CD4-positive, CD25-positive, alpha-beta regulatory T cell (primary cell): ENCODE results near the gene RBFOX2. TPM values are rescaled to one million over a fixed set of nuclear protein-coding genes. Genes with fewer than 3 reads are reported as not detected.
"Not testable (repeated sequence)": the region's sequence is repeated elsewhere in the genome, so short reads cannot be mapped to it uniquely, and the experiment has no call there.

Source experiments
- ATAC-seq, 2 donors: fragments of 150-1000 bp; cut with Tn5 transposase; one replicate each; pipeline ENCODE4 v1.10.0; 2021; ENCODE audit warnings: low read depth in 2 of 2, moderate number of reproducible peaks in 2 of 2, moderate library complexity in 1 of 2
- DNase-seq, 3 donors: peaks; one replicate each; pipeline versions ENCODE4 v3.0.0 to v3.0.0-alpha.2; 2012 to 2022; ENCODE audit warnings: mixed read lengths in 1 of 3
- H3K27ac ChIP-seq: one replicate; pipeline ENCODE4 v1.7.0; 2013; ENCODE audit warnings: mild to moderate bottlenecking, low read length; ENCODE audit not compliant: insufficient read depth, poor library complexity, severe bottlenecking
- H3K27me3 ChIP-seq: one replicate; pipeline ENCODE4 v1.7.0; 2013; ENCODE audit warnings: low read length; ENCODE audit not compliant: control insufficient read depth, insufficient read depth
- H3K36me3 ChIP-seq: one replicate; pipeline ENCODE4 v1.7.0; 2013; ENCODE audit warnings: mild to moderate bottlenecking, low read length, moderate library complexity; ENCODE audit not compliant: control insufficient read depth, insufficient read depth
- H3K4me1 ChIP-seq: 2 replicates; pipeline ENCODE4 v1.7.0; 2013; ENCODE audit warnings: mild to moderate bottlenecking, low read length; ENCODE audit not compliant: insufficient read depth, control insufficient read depth, poor library complexity, severe bottlenecking
- H3K4me3 ChIP-seq: one replicate; pipeline ENCODE4 v1.7.0; 2013; ENCODE audit warnings: low read depth, mild to moderate bottlenecking, low read length, moderate library complexity
- H3K9me3 ChIP-seq, 2 experiments: 1 replicate in 1 of 2; 2 replicates in 1 of 2; pipeline ENCODE4 v1.7.0; 2013; ENCODE audit warnings: low read length in 2 of 2, mild to moderate bottlenecking in 1 of 2, moderate library complexity in 1 of 2; ENCODE audit not compliant: control insufficient read depth in 2 of 2
- H3K27ac Mint-ChIP-seq, 3 donors: one replicate each; pipeline ENCODE4 v1.8.0; 2020 to 2022; ENCODE audit warnings: mild to moderate bottlenecking in 3 of 3, mixed read lengths in 3 of 3, moderate library complexity in 2 of 3
- H3K27me3 Mint-ChIP-seq: one replicate; pipeline ENCODE4 v1.8.0; 2022; ENCODE audit warnings: mild to moderate bottlenecking, mixed read lengths
- H3K36me3 Mint-ChIP-seq: one replicate; pipeline ENCODE4 v1.8.0; 2020; ENCODE audit warnings: mixed read lengths
- H3K4me1 Mint-ChIP-seq, 4 donors: one replicate each; pipeline ENCODE4 v1.8.0; 2020 to 2022; ENCODE audit warnings: mixed read lengths in 4 of 4, mild to moderate bottlenecking in 1 of 4
- H3K4me3 Mint-ChIP-seq, 4 donors: one replicate each; pipeline ENCODE4 v1.8.0; 2020 to 2022; ENCODE audit warnings: mild to moderate bottlenecking in 4 of 4, mixed read lengths in 4 of 4, moderate library complexity in 3 of 4
- H3K9me3 Mint-ChIP-seq, 7 donors: one replicate each; pipeline ENCODE4 v1.8.0; 2020 to 2022; ENCODE audit warnings: mixed read lengths in 7 of 7, mild to moderate bottlenecking in 3 of 7, moderate library complexity in 2 of 7
- polyA plus RNA-seq, 4 donors: library from polyadenylated mRNA; unstranded; fragments of 300-500 nt; fragmentation: Illumina TruSeq; gene quantifications; one replicate each; pipeline ENCODE4 v1.2.3, GENCODE V29; 2021
- total RNA-seq: library from RNA; stranded (reverse); gene quantifications from one replicate; pipeline ENCODE4 v1.2.3, GENCODE V29; 2022

RBFOX2 gene
- total and polyA plus RNA-seq, 5 donors from 2014 or later, result 0.25 to 0.52 TPM; not detected in 3

DNA sequence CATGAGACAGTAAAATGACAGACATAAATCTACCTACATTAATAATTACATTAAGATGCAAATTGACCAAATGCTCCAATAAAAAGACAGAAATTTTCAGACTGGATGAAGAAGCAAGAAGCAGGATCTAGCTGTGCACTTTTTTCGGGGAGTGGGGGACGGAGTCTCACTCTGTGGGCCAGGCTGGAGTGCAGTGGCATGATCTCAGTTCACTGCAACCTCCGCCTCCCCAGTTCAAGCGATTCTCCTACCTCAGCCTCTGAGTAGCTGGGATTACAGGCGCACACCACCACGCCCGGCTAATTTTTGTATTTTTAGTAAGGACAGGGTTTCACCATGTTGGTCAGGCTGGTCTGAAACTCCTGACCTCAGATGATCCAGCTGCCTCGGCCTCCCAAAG lies 222.0 kb downstream of the RBFOX2 start:
- not testable (repeated sequence) for H3K4me1 Mint-ChIP-seq, DNase-seq, H3K27ac ChIP-seq, H3K4me3 ChIP-seq, H3K4me1 ChIP-seq, H3K27ac Mint-ChIP-seq, ATAC-seq, H3K4me3 Mint-ChIP-seq, H3K36me3 ChIP-seq, H3K9me3 Mint-ChIP-seq, H3K27me3 ChIP-seq, H3K36me3 Mint-ChIP-seq, H3K9me3 ChIP-seq
- peaks cover 23% of the 10 kb centered on the region for H3K27me3 Mint-ChIP-seq

DNA sequence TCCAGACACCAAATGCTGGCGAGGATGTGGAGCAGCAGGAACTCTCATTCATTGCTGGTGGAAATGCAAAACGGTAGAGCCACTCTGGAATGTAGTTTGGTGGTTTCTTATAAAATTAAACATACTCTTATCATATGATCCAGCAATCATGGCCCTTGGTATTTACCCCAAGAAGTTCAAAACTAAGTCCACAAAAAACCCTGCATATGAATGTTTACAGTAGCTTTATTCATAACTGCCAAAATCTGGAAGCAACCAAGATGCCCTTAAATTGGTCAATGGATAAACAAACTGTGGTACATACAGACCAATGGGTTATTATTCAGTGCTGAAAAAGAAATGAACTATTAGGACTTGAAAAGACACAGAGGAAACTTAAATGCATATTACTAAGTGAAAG lies 223.2 kb downstream of the RBFOX2 start:
- H3K27ac ChIP-seq, result no peak overlapping the region
- H3K36me3 ChIP-seq, result no peaks in the 10 kb centered on the region
- no peak for DNase-seq
- no peak for ATAC-seq
- no peaks in the 10 kb centered on the region for H3K4me1 Mint-ChIP-seq
- no peak overlapping the region for H3K4me3 Mint-ChIP-seq
- peaks cover 30% of the 10 kb centered on the region for H3K27me3 Mint-ChIP-seq
- H3K36me3 Mint-ChIP-seq, result no peaks in the 10 kb centered on the region
- H3K27me3 ChIP-seq, result peaks cover 6% of the 10 kb centered on the region
- H3K9me3 ChIP-seq, result no peaks in the 10 kb centered on the region
- no peaks in the 10 kb centered on the region for H3K4me1 ChIP-seq
- peaks cover 0 to 4% (median 0%) of the 10 kb centered on the region in 7 donors for H3K9me3 Mint-ChIP-seq
- no peak overlapping the region for H3K4me3 ChIP-seq
- no peak overlapping the region for H3K27ac Mint-ChIP-seq

DNA sequence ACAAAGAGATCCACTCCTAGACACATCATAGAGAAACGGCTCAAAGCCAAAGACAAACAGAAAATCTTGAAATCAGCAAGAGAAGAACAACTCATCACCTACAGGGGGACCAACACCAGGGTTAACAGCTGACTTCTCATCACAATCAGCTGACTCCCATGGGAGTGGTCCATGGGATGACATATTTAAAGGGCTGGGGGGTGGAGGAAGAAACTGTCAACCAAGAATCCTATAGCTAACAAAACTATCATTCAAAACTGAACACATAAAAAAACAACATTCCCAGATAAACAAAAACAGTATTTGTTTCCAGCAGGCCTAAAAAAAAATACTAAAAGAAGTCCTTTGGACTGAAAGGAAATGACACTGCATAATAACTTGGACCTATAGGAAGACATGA lies 224.2 kb downstream of the RBFOX2 start:
- Mint-ChIP-seq H3K9me3 (peaks cover 0 to 4% (median 0%) of the 10 kb centered on the region in 7 donors), H3K27me3 (peaks cover 30% of the 10 kb centered on the region), H3K27ac (no peak overlapping the region), H3K4me1 (no peaks in the 10 kb centered on the region), H3K4me3 (no peak overlapping the region), H3K36me3 (no peaks in the 10 kb centered on the region)
- peaks cover 6% of the 10 kb centered on the region for H3K27me3 ChIP-seq
- H3K4me1 ChIP-seq, result no peaks in the 10 kb centered on the region
- H3K4me3 ChIP-seq, result no peak overlapping the region
- H3K27ac ChIP-seq, result no peak overlapping the region
- ATAC-seq, result no peak
- H3K9me3 ChIP-seq, result no peaks in the 10 kb centered on the region
- no peaks in the 10 kb centered on the region for H3K36me3 ChIP-seq
- DNase-seq, result no peak

DNA sequence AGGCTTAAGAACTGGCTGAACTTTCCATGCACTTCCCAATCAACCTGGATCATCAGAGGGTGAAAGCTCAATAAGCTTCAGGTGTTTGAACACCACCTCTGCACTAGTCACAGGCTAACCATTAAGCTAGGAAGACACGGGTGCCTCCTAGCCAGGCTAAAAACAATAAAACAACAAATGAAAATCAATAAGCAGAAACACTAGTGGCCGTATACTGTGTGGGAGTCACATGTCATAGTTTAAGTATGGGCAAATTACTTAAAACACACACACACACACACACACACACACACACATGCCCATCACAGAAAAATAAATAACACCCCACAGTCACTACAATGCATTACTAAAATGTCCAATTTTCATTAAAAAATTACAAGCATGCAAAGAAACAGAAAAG lies 225.7 kb downstream of the RBFOX2 start:
- Mint-ChIP-seq H3K9me3 (peaks cover 0 to 4% (median 0%) of the 10 kb centered on the region in 7 donors), H3K27ac (no peak overlapping the region), H3K36me3 (no peaks in the 10 kb centered on the region), H3K27me3 (peaks cover 27% of the 10 kb centered on the region), H3K4me3 (no peak overlapping the region), H3K4me1 (no peaks in the 10 kb centered on the region)
- H3K27me3 ChIP-seq, result peaks cover 3% of the 10 kb centered on the region
- H3K27ac ChIP-seq, result no peak overlapping the region
- ATAC-seq, result no peak
- H3K4me1 ChIP-seq, result no peaks in the 10 kb centered on the region
- no peaks in the 10 kb centered on the region for H3K9me3 ChIP-seq
- no peaks in the 10 kb centered on the region for H3K36me3 ChIP-seq
- DNase-seq, result no peak
- H3K4me3 ChIP-seq, result no peak overlapping the region

DNA sequence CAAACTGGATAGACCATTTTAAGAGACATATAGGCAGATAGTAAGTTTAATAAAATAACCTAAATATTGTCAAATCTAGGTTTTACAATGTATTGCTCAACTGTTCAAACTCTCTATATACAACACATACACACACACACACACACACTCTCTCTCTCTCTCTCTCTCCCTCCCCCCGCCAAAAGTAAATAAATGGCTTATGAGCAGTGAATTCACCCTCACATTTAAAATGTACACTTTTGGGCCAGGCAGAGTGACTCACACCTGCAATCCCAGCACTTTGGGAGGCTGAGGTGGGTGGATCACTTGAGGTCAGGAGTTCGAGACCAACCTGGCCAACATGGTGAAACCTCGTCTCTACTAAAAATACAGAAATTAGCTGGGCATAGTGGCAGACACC lies 227.3 kb downstream of the RBFOX2 start:
- H3K27me3 ChIP-seq, H3K9me3 ChIP-seq, H3K9me3 Mint-ChIP-seq, H3K36me3 Mint-ChIP-seq, H3K27ac ChIP-seq, H3K4me3 ChIP-seq, H3K27ac Mint-ChIP-seq, H3K4me3 Mint-ChIP-seq, DNase-seq, H3K36me3 ChIP-seq, ATAC-seq, H3K4me1 ChIP-seq, H3K4me1 Mint-ChIP-seq: not testable (repeated sequence)
- peaks cover 31% of the 10 kb centered on the region for H3K27me3 Mint-ChIP-seq

DNA sequence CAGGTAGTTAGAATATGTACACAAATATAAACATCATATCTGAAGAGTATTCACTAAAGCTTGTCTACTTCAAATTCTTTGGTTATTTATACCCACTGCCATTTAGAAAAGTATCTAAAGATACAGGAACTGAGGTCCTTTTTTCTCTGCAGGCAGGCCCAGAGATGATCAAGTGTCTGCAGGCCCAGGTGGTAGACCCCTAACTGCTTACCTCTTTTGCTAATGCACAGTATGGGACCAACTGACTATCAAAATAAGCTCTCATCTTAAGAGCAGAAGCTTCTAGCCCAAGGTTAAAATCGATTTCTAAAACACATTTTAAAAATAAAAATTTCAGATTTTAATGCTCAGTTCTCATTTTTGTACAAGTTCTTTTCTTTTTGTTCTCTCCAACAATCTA lies 229.5 kb downstream of the RBFOX2 start:
- no peaks in the 10 kb centered on the region for H3K9me3 Mint-ChIP-seq
- ATAC-seq (no peak), DNase-seq (no peak)
- Histone ChIP-seq H3K36me3 (no peaks in the 10 kb centered on the region), H3K9me3 (no peaks in the 10 kb centered on the region), H3K27ac (no peak overlapping the region), H3K4me3 (no peak overlapping the region), H3K4me1 (no peaks in the 10 kb centered on the region), H3K27me3 (no peaks in the 10 kb centered on the region)
- H3K27ac Mint-ChIP-seq, result no peak overlapping the region
- no peak overlapping the region for H3K4me3 Mint-ChIP-seq
- H3K36me3 Mint-ChIP-seq, result no peaks in the 10 kb centered on the region
- no peaks in the 10 kb centered on the region for H3K4me1 Mint-ChIP-seq
- H3K27me3 Mint-ChIP-seq, result peaks cover 27% of the 10 kb centered on the region

DNA sequence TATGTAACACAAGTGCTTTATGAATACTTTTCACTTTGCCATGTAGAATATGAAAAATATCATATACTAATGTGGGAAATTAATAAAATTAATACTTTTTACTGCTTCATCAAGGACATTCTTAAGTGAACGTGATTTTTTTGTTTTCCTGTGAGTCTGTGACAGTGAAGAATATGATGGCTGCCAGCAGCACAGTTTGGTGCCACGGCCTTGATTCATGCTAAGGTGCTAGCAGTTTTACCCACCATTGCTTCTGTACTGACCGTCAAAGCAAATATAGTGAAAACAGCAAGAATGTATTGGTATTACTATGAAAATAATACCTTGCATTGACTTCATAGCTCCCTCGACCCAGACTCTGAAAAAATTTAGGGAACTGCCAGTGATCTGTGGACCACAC lies 231.2 kb downstream of the RBFOX2 start:
- H3K27ac Mint-ChIP-seq, result no peak overlapping the region
- ATAC-seq (no peak), DNase-seq (no peak)
- H3K27me3 ChIP-seq, result no peaks in the 10 kb centered on the region
- H3K9me3 ChIP-seq, result no peaks in the 10 kb centered on the region
- H3K4me1 ChIP-seq, result no peaks in the 10 kb centered on the region
- H3K4me1 Mint-ChIP-seq, result no peaks in the 10 kb centered on the region
- peaks cover 20% of the 10 kb centered on the region for H3K27me3 Mint-ChIP-seq
- H3K36me3 Mint-ChIP-seq, result no peaks in the 10 kb centered on the region
- no peaks in the 10 kb centered on the region for H3K36me3 ChIP-seq
- H3K27ac ChIP-seq, result no peak overlapping the region
- H3K9me3 Mint-ChIP-seq, result no peaks in the 10 kb centered on the region
- H3K4me3 Mint-ChIP-seq, result no peak overlapping the region
- H3K4me3 ChIP-seq, result no peak overlapping the region

DNA sequence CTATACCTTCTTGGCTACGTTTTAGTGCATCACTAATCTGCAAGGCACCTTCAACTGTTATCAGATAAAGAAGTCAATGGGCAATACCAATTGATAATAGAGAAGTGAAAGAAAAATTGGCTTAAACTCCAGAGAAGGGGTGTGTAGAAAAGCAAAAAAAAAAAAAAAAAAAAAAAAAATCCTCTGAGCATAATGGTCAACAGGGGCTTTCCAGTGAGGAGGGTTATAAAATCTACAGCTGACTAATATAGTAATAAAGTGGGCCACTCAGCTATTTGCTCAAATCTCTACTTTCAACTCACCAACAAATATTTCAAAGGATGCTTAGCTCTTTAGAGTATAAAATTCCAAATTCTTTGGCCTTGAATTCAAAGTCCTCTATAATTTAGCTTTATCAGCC lies 233.1 kb downstream of the RBFOX2 start:
- H3K27me3 Mint-ChIP-seq, result peaks cover 7% of the 10 kb centered on the region
- no peak for ATAC-seq

More for the DNA sequence above, 233.1 kb downstream of the RBFOX2 start:
- no peaks in the 10 kb centered on the region for H3K4me1 ChIP-seq
- Mint-ChIP-seq H3K36me3 (no peaks in the 10 kb centered on the region), H3K4me1 (no peaks in the 10 kb centered on the region), H3K9me3 (no peaks in the 10 kb centered on the region), H3K27ac (no peak overlapping the region), H3K4me3 (no peak overlapping the region)
- no peaks in the 10 kb centered on the region for H3K27me3 ChIP-seq
- H3K4me3 ChIP-seq, result no peak overlapping the region
- no peaks in the 10 kb centered on the region for H3K9me3 ChIP-seq
- no peak for DNase-seq
- no peak overlapping the region for H3K27ac ChIP-seq
- H3K36me3 ChIP-seq, result no peaks in the 10 kb centered on the region
